Smooth muscle cell (in vitro differentiated cells): Measurements from ENCODE around the gene CWC22. TPM values are rescaled to one million over a fixed set of nuclear protein-coding genes. Genes with fewer than 3 reads are reported as not detected.

Experiments used
- DNase-seq: peaks from one replicate; lab custom pipeline; 2025; ENCODE audit not compliant: unreplicated experiment; lab: John Stamatoyannopoulos, UW
- H2AFZ ChIP-seq: fragments of 200-600 bp; sonication (generic); 2 replicates; pipeline ENCODE4 v1.6.0; 2016; ENCODE audit warnings: antibody characterized with exemption, low read depth, mild to moderate bottlenecking
- H3F3A ChIP-seq: fragments of 200-600 bp; sonication (generic); 2 replicates; pipeline ENCODE4 v1.6.0; 2017; ENCODE audit warnings: antibody characterized with exemption, low read depth
- H3K27ac ChIP-seq: fragments of 200-600 bp; sonication (generic); 2 replicates; pipeline ENCODE4 v1.5.1; 2016; ENCODE audit warnings: low read depth, mild to moderate bottlenecking
- H3K27me3 ChIP-seq: fragments of 200-600 bp; sonication (generic); 2 replicates; pipeline ENCODE4 v1.6.1; 2016; ENCODE audit warnings: low read depth, mild to moderate bottlenecking
- H3K36me3 ChIP-seq: fragments of 200-600 bp; sonication (generic); 2 replicates; pipeline ENCODE4 v1.5.1; 2016; ENCODE audit warnings: low read depth
- H3K4me1 ChIP-seq: fragments of 200-600 bp; sonication (generic); 2 replicates; pipeline ENCODE4 v1.5.1; 2016; ENCODE audit warnings: low read depth
- H3K4me2 ChIP-seq: fragments of 200-600 bp; sonication (generic); 2 replicates; pipeline ENCODE4 v1.6.0; 2016; ENCODE audit warnings: mild to moderate bottlenecking
- H3K4me3 ChIP-seq: fragments of 200-600 bp; sonication (generic); 2 replicates; pipeline ENCODE4 v1.5.1; 2016; ENCODE audit warnings: mild to moderate bottlenecking
- H3K79me2 ChIP-seq: fragments of 200-600 bp; sonication (generic); 2 replicates; pipeline ENCODE4 v1.6.0; 2016; ENCODE audit warnings: low read depth, mild to moderate bottlenecking
- H3K9ac ChIP-seq: fragments of 200-600 bp; sonication (generic); 2 replicates; pipeline ENCODE4 v1.6.0; 2016; ENCODE audit warnings: low read depth
- H3K9me3 ChIP-seq: fragments of 200-600 bp; sonication (generic); replicated peaks from 2 replicates; pipeline ENCODE4 v1.5.1; 2016; ENCODE audit warnings: low read depth
- H4K20me1 ChIP-seq: fragments of 200-600 bp; sonication (generic); 2 replicates; pipeline ENCODE4 v1.6.0; 2016; ENCODE audit warnings: low read depth
- WGBS: methylation state at CpG from one replicate; pipeline ENCODE4 v1.1.7; 2016; ENCODE audit warnings: low lambda C conversion rate; 5-methylcytosine and 5-hydroxymethylcytosine counted together
- polyA plus RNA-seq: library from polyadenylated mRNA; unstranded; fragments of >200 nt; fragmentation: Nextera tagmentation; extraction: Ambion mirVana; gene quantifications from 2 replicates; pipeline ENCODE4 v1.2.1, GENCODE V29; 2016
- total RNA-seq: library from RNA; depleted of rRNA; stranded (reverse); fragments of >200 nt; gene quantifications from 2 replicates; pipeline ENCODE4 v1.2.3, GENCODE V29; 2014
- TF ChIP-seq, protein P1 (sequence below): fragments of 200-600 bp; sonication (generic); IDR thresholded peaks from 2 replicates; pipeline ENCODE4 v1.5.1; 2017; ENCODE audit warnings: borderline replicate concordance, mild to moderate bottlenecking, antibody characterized with exemption; ENCODE audit not compliant: insufficient read depth, poor library complexity, severe bottlenecking

Gene CWC22
- total and polyA plus RNA-seq, 2 experiments from 2014 or later = 16.5 to 17.3 TPM

DNA sequence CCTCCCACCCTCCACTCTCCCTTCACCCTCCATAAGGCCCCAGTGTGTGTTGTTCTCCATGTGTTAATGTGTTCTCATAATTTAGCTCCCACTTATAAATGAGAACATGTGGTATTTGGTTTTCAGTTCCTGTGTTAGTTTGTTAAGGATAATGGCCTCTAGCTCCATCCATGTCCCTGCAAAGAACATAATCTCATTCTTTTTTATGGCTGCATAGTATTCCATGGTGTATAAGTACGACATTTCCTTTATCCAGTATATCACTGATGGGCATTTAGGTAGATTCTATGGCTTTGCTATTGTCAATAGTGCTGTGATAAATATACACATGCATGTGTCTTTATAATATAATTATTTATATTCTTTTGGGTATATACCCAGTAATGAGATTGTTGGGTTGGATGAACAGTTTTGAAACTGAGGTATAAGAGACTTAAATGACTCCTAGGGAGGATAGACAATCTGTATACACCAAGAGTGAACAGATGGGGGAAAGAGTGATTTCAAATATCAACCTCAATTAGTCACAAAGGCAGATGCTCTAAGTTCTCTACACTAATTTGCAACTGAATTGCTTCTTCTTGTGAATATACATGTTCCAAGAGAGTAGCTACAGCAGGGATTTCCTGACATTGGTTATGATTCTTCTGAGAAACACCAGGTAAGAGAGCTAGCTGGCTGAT, 23.7 kb downstream of the CWC22 start:
- Histone ChIP-seq H3K9me3 (no peaks in the 10 kb centered on the region), H3K9ac (no peak overlapping the region), H3F3A (peaks cover 2% of the 10 kb centered on the region), H3K27ac (no peak overlapping the region), H3K79me2 (no peaks in the 10 kb centered on the region), H3K27me3 (no peaks in the 10 kb centered on the region), H3K4me2 (no peak overlapping the region), H3K4me1 (peaks cover 7% of the 10 kb centered on the region), H2AFZ (no peak overlapping the region), H4K20me1 (no peaks in the 10 kb centered on the region), H3K36me3 (peaks cover 10% of the 10 kb centered on the region), H3K4me3 (no peak overlapping the region)
- TF ChIP-seq, protein P1, sequence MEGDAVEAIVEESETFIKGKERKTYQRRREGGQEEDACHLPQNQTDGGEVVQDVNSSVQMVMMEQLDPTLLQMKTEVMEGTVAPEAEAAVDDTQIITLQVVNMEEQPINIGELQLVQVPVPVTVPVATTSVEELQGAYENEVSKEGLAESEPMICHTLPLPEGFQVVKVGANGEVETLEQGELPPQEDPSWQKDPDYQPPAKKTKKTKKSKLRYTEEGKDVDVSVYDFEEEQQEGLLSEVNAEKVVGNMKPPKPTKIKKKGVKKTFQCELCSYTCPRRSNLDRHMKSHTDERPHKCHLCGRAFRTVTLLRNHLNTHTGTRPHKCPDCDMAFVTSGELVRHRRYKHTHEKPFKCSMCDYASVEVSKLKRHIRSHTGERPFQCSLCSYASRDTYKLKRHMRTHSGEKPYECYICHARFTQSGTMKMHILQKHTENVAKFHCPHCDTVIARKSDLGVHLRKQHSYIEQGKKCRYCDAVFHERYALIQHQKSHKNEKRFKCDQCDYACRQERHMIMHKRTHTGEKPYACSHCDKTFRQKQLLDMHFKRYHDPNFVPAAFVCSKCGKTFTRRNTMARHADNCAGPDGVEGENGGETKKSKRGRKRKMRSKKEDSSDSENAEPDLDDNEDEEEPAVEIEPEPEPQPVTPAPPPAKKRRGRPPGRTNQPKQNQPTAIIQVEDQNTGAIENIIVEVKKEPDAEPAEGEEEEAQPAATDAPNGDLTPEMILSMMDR = no peak
- no peak for DNase-seq
- 100% methylated on average over 1 of the region's 1 CpG for whole genome bisulfite sequencing

DNA sequence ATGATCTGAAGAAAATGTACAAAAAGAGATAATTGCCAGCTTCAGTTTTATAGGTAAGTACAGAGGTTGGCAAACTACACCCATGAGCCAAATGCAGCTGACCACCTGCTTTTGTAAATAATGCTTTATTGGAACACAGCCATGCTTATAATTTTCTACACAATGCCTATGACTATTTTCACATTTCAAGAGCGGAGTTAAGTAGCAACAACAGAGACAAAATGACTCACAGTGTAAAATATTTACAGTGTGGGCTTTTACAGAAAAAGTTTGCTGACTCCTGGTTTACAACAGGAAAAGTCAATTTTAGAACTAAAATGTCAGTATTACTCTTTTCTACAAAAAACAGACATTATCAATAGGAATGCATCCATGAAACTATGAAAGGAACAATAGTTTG, 26.0 kb downstream of the CWC22 start:
- Histone ChIP-seq H3K4me1 (peaks cover 7% of the 10 kb centered on the region), H3F3A (peaks cover 2% of the 10 kb centered on the region), H3K4me2 (peak overlapping the region; percentile 2), H3K27ac (peak overlapping the region; percentile 76), H3K36me3 (peaks cover 3% of the 10 kb centered on the region), H3K4me3 (no peak overlapping the region), H3K9me3 (no peaks in the 10 kb centered on the region), H3K79me2 (no peaks in the 10 kb centered on the region), H4K20me1 (no peaks in the 10 kb centered on the region), H3K27me3 (no peaks in the 10 kb centered on the region), H3K9ac (peak overlapping the region; percentile 4), H2AFZ (no peak overlapping the region)
- no peak for DNase-seq
- WGBS = 7% methylated on average over 1 of the region's 1 CpG
- TF ChIP-seq, protein P1 = no peak

DNA sequence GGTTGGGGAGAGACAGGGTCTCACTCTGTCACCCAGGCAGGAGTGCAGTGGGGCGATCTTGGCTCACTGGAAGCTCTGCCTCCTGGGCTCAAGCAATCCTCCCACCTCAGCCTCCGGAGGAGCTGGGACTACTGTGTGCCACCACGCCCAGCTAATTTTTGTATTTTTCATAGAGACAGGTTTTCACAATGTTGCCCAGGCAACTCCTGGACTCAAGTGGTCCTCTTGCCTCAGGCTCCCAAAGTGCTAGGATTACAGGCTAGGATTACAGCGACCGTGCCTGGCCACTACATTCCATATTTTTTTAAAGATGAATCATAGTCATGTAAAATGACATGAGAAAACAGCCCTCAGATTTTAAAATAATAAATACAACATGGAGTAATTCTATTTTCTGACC, 32.3 kb downstream of the CWC22 start:
- H3K36me3 ChIP-seq = peaks cover 21% of the 10 kb centered on the region
- DNase-seq = no peak

More for the DNA sequence above, 32.3 kb downstream of the CWC22 start:
- H3F3A ChIP-seq = no peaks in the 10 kb centered on the region
- no peak overlapping the region for H3K9ac ChIP-seq
- no peaks in the 10 kb centered on the region for H3K4me1 ChIP-seq
- no peaks in the 10 kb centered on the region for H3K79me2 ChIP-seq
- no peak overlapping the region for H3K4me3 ChIP-seq
- H3K27ac ChIP-seq = peak overlapping the region; percentile 68
- peaks cover 12% of the 10 kb centered on the region for H4K20me1 ChIP-seq
- 75% methylated on average over 5 of the region's 5 CpGs for WGBS
- no peaks in the 10 kb centered on the region for H3K9me3 ChIP-seq
- no peak overlapping the region for H3K4me2 ChIP-seq
- TF ChIP-seq, protein P1 = no peak
- no peaks in the 10 kb centered on the region for H3K27me3 ChIP-seq
- H2AFZ ChIP-seq = no peak overlapping the region
